ENCODE results near the gene RNU6-8.

RNU6-8 gene

DNA sequence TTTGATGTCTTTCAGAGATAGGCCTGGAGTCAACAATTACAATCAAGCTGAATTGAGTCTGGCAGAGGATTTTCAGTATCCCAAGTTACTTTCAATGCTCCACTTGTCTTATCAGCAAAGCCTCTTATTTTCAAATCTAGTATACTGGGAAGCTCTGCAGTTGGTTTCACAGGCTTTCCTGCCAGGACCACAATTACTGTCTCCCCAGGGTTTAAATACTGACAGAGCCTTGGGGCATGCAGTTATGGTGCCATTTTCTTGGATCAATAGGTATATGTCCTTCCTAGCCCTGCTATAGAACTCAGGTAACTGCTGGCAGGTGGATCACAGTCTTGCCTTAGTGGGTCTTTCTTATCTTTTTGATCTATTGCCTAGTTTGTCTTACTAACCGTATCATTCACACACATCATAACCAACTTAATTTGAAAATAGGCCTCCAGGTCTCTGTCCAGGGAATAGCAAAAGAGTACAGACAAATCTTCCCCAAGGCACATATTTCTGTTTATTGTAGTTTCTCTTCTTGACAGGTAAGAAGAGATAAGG is 22.4 kb upstream of the RNU6-8 start:
- no peak overlapping the region for H3K4me3 ChIP-seq (ENCODE audit: low read depth, low read length)
- TF ChIP-seq, protein P1, sequence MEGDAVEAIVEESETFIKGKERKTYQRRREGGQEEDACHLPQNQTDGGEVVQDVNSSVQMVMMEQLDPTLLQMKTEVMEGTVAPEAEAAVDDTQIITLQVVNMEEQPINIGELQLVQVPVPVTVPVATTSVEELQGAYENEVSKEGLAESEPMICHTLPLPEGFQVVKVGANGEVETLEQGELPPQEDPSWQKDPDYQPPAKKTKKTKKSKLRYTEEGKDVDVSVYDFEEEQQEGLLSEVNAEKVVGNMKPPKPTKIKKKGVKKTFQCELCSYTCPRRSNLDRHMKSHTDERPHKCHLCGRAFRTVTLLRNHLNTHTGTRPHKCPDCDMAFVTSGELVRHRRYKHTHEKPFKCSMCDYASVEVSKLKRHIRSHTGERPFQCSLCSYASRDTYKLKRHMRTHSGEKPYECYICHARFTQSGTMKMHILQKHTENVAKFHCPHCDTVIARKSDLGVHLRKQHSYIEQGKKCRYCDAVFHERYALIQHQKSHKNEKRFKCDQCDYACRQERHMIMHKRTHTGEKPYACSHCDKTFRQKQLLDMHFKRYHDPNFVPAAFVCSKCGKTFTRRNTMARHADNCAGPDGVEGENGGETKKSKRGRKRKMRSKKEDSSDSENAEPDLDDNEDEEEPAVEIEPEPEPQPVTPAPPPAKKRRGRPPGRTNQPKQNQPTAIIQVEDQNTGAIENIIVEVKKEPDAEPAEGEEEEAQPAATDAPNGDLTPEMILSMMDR (IDR thresholded peaks at IDR 0.05; ENCODE audit: low read depth, low read length), result no peak
- in situ Hi-C loops (cut with HindIII; ENCODE audit: low sequenced_read_pairs), result no loop called here

DNA sequence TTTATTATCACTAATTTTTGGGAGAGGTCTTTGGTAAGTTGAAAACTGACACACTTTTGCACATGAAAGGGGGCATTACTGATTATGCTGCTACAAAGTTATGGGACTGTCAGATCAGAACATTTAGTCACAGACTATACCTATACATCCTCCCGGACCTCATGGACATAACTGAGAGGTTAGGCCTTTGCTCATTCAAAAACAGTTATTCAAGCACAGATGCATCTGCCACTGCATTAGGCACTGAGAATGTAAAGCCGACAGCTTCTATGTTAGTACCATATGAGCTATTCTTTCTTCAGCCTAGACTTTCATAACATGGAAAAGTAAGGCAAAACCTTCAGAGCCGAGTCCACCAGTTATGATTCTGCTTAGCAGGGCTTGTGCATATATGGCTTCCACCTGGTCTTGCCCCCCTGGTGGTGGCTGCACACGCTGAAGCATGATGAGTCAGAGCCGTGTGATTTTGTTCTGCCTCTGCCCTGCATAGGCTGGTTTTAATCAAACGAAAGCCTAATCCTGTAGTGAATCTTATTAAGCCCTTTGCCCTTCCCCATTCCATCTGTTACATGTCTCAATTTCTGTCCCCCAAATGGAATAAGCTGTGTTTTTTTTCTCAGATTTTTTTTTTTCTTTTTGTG is 21.8 kb upstream of the RNU6-8 start:
- TF ChIP-seq, protein P1 (IDR thresholded peaks at IDR 0.05; ENCODE audit: low read depth, low read length), result peak; percentile 60
- in situ Hi-C loops (cut with HindIII; ENCODE audit: low sequenced_read_pairs), result no loop called here
- DNase-seq (ENCODE audit: low read depth, low spot score), result peak; percentile 77
- no peak overlapping the region for H3K4me3 ChIP-seq (ENCODE audit: low read depth, low read length)

More for the DNA sequence above, 22.4 kb upstream of the RNU6-8 start:
- DNase-seq (ENCODE audit: low read depth, low spot score), result no peak

DNA sequence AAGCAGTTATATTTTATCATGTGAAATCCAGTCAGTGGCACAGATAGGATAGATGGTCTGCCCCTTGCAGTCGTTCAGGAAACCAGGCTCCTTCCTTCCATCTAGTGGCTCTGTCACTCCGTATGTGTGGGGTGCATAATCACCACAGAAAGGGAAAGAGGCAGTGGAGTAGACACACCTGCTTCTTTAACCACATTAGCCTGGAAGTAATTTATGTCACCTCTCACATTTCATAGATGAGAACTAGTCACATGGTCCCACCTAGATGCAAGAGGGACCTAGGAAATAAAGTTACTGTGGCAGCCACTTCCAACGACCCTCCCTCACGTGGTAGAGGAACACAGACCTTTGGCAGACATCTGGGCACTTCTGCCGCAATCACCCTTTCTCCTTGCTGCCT is 14.2 kb upstream of the RNU6-8 start:
- DNase-seq (ENCODE audit: low read depth, low spot score), result no peak
- H3K4me3 ChIP-seq (ENCODE audit: low read depth, low read length), result no peak overlapping the region
- TF ChIP-seq, protein P1 (IDR thresholded peaks at IDR 0.05; ENCODE audit: low read depth, low read length), result no peak
- in situ Hi-C loops (cut with HindIII; ENCODE audit: low sequenced_read_pairs), result no loop called here

DNA sequence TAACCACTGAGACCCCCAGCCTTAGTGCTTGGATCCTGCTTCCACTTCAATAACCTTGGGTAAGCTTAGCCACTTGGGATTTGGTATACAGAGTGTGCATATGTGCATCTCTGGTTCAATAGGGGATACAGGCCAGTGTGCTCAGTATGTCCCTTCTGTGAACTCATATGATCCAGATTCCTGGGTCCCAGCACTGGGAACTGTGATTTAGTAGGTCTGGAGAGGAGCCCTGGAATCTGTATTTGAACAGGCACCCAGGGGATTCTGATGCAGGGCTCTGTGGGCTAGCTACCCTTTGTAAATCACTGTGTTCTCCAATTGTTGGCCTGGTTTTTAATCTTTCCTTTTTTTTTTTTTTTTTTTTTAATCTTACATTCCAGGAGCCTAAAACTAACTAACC is 9.8 kb upstream of the RNU6-8 start:
- H3K4me3 ChIP-seq (ENCODE audit: low read depth, low read length), result no peak overlapping the region
- TF ChIP-seq, protein P1 (IDR thresholded peaks at IDR 0.05; ENCODE audit: low read depth, low read length), result no peak
- in situ Hi-C loops (cut with HindIII; ENCODE audit: low sequenced_read_pairs), result no loop called here
- DNase-seq (ENCODE audit: low read depth, low spot score), result no peak

DNA sequence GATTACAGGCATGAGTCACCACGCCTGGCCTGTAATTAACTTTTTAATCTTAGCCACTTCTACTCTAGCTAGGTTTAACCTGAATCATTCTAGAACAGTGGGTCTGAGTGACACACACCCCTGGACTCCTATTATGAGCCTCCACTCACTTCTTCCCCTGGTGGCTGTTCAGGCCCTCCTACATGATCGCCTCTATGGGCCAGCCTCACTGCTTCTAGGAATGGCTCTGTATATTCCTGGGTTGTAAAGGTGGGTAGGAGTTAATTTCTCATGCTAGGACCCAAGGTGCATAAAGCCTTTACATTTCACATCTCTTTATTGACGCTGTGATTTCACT is 8.0 kb upstream of the RNU6-8 start:
- H3K4me3 ChIP-seq (ENCODE audit: low read depth, low read length), result no peak overlapping the region
- in situ Hi-C loops (cut with HindIII; ENCODE audit: low sequenced_read_pairs), result no loop called here
- TF ChIP-seq, protein P1 (IDR thresholded peaks at IDR 0.05; ENCODE audit: low read depth, low read length), result no peak

DNA sequence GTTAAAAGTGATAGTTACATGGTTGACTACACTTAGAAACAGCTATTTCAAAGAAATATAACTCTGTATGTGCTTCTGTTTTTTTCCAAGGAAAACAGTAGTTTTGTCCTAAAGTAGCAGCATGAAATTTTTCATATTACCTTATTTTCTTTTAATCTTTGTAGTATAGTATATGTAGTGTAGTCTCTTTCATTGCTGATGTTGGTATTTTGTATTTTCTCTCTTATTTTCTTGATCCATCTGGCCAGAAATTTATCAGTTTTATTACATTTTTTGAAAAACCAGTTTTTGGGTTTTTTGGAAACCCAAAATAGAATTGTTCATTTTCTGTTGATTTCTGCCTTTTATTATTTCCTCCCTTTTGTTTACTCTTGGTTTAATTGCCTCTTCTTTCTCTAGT is 6.4 kb upstream of the RNU6-8 start:
- no peak for DNase-seq (ENCODE audit: low read depth, low spot score)
- TF ChIP-seq, protein P1 (IDR thresholded peaks at IDR 0.05; ENCODE audit: low read depth, low read length), result no peak
- H3K4me3 ChIP-seq (ENCODE audit: low read depth, low read length), result no peak overlapping the region
- in situ Hi-C loops (cut with HindIII; ENCODE audit: low sequenced_read_pairs), result no loop called here

More for the DNA sequence above, 8.0 kb upstream of the RNU6-8 start:
- no peak for DNase-seq (ENCODE audit: low read depth, low spot score)
